ENCODE results near the gene BCAS1.

Gene BCAS1

GRCh38 chr20:54070187-54070987, at the start of gene BCAS1:
BCAS1 (minus strand) TSS chr20:54070594; CDS start chr20:54058718, 11,876 bp downstream.
- DNase-seq: no peak

- no peak for DNase-seq
Observed at GRCh38 chr20:54119744-54120143, 49.4 kb upstream of the BCAS1 start.

GRCh38 chr20:54118220-54119001, 48.0 kb upstream of the BCAS1 start:
- no peak for DNase-seq

GRCh38 chr20:54116550-54117235, 46.3 kb upstream of the BCAS1 start:
- no peak for DNase-seq

GRCh38 chr20:54115172-54115854, 44.9 kb upstream of the BCAS1 start:
- DNase-seq: no peak

GRCh38 chr20:54114109-54114508, 43.7 kb upstream of the BCAS1 start:
- DNase-seq: no peak

- DNase-seq: no peak
Observed at GRCh38 chr20:54113566-54113965, 43.2 kb upstream of the BCAS1 start.

GRCh38 chr20:54112221-54112884, 42.0 kb upstream of the BCAS1 start:
- DNase-seq: no peak

GRCh38 chr20:54111460-54111859, 41.1 kb upstream of the BCAS1 start:
- DNase-seq: no peak

GRCh38 chr20:54110457-54110856, 40.1 kb upstream of the BCAS1 start:
- DNase-seq: no peak

- DNase-seq: no peak
Observed at GRCh38 chr20:54110041-54110440, 39.6 kb upstream of the BCAS1 start.

- DNase-seq: no peak
Observed at GRCh38 chr20:54108817-54109216, 38.4 kb upstream of the BCAS1 start.

GRCh38 chr20:54108326-54108642, 37.9 kb upstream of the BCAS1 start:
- no peak for DNase-seq

GRCh38 chr20:54107600-54108325, 37.4 kb upstream of the BCAS1 start:
- DNase-seq: no peak

GRCh38 chr20:54107181-54107580, 36.8 kb upstream of the BCAS1 start:
- DNase-seq: no peak

- DNase-seq: no peak
Observed at GRCh38 chr20:54106162-54106561, 35.8 kb upstream of the BCAS1 start.

GRCh38 chr20:54105653-54106052, 35.3 kb upstream of the BCAS1 start:
- DNase-seq: no peak

GRCh38 chr20:54104781-54105180, 34.4 kb upstream of the BCAS1 start:
- DNase-seq: no peak

- no peak for DNase-seq
Observed at GRCh38 chr20:54103762-54104600, 33.6 kb upstream of the BCAS1 start.

- no peak for DNase-seq
Observed at GRCh38 chr20:54103067-54103761, 32.8 kb upstream of the BCAS1 start.
